GM15510 (cell line): ENCODE results near the gene RIMOC1.

Experiments used
- POLR2A ChIP-seq: IDR thresholded peaks from 3 replicates; pipeline ENCODE4 v1.6.1; 2011; ENCODE audit warnings: borderline replicate concordance; ENCODE audit not compliant: insufficient read length; ENCODE audit errors: extremely low read depth

RIMOC1 gene

DNA sequence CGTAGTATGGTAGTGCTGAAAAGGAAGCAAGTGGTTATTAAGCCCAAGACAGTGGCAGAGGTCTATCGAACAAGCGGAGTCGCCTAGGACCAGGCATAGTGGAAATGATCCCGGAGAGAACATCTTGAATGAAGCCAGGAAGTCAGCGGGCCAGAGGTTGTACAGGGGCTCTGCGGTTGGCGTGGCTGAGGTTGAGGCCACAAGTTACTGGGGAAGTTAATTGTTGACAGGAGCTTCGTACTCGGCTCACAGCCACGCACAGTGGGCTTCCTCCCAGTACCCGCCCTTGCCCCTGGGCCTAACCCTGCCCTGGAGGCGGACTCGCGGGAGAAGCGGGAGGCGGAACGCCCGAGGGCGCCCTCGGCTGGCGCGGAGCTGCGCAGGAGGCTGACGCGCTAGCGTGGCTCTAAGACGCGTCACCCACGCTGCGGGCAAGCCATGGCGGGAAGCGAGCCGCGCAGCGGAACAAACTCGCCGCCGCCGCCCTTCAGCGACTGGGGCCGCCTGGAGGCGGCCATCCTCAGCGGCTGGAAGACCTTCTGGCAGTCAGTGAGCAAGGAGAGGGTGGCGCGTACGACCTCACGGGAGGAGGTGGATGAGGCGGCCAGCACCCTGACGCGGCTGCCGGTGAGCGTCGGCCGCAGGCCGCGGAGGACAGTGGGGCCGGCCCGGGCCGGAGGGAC is 20.9 kb downstream of the RIMOC1 start, which contains the start of gene FBXO4:
FBXO4 (plus strand) TSS at position 410 of the 683 bp plus-strand sequence; CDS start at position 439, 29 bp downstream.
- peak; percentile 70 for TF ChIP-seq POLR2A

DNA sequence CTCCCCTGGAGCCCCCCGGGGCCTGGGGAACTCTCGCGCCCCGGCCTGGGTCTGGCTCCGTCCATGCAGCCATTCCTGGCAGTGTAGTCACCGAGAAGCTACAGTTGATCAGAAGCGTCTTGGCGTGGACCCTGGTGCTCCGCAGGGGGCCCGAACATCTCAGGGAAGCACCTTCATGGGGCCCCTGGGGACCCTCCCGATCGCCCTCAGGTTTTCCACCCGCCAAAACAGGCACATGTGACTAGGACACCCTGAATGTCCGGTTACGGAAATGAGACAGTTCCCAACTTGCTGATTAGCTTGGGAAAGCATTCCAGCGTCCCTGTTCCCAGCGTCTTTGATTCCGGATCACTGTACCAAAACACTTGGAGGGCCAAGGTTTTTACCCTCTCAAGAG is 21.4 kb downstream of the RIMOC1 start:
- no peak for TF ChIP-seq POLR2A

DNA sequence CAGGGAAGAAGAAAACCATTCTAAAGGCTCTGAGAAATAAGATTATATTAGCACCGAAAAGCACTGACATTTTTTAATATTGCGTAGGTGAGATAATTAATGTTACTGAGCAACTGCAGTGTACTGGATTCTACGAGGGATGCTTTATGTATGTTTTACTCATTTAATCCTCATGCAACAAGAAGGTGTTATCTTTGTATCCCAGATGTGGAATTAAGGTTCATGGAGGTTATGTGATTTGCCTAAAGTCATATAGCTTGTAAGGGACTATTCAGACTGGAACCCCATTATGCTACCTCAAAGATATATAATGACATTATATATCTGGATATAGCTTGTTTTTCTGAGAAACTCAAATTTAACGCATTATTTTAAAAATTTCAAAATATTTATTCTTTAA is 23.5 kb downstream of the RIMOC1 start:
- TF ChIP-seq POLR2A: no peak

DNA sequence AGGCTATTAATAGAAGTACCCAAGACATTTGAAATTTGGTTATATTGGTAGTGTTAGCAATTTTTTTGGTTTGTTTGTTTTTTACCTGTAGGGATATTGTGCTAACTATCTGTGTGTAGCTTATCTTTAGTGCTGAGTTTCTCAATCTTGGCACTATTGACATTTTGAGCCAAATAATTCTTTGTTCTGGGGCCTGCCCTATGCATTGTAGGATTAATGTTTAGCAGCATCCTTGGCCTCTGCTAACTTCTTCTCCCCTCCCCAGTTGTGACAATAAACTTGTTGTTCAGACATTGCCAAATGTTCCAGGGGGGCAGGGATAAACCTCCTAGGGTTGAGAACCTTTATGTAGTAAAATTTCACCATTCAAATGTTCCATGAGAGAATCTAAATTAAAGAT is 24.9 kb downstream of the RIMOC1 start:
- TF ChIP-seq POLR2A: no peak

DNA sequence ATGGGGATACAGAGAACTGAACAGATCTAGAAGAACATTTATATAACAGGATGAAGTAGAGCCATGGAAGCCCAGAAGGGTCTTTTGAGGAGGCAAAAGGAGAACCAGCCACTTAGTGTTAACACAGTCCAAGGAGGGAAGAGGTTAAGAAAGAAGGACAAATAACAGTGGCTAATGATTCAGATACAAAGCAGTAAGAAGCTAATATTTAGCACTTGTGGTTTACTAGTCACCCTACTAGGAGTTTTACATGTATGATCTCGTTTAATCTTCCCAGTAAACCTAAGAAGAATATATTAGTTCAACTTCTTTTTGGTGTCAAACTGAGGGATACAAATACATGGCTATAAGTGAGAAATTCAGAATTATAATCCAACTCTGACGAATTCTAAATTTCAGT is 28.6 kb downstream of the RIMOC1 start:
- no peak for TF ChIP-seq POLR2A

DNA sequence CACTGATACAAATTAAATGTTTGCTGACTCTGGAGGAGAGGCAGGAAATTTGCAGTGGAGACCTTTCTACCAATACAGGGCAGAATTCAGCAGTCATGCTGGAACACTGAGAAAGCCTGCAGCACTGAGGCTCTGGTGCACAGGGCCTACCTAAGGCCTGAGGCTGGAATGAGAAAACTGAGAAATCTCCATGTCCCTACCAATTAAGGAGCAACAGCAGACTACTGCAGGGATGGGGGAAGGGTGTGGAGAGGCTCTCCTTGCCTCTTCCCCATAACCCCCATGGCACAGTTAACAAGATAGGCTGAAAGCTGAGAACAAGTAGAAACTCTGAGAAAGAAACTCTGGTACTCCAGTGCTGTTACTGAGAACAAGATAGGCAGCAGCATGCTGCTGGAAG is 31.4 kb downstream of the RIMOC1 start:
- no peak for TF ChIP-seq POLR2A

DNA sequence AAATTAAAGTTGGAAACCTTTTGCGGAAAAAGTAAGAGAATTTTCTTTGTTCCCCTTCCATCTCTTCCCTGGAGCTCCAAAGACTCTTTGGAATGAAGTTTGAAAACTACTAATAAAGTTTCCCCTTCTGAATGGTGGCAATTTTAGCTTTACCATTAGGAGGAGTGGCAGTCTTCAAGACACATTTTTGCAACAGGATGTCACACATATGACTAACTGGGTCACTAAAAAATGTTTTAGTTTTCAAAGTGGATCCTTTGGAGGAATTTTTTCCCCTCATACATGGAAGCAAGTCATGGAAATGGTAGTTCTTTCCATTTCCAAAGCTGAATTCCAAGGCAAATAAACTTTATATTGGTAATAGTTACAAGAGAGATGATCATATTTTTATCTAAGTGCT is 36.5 kb downstream of the RIMOC1 start:
- no peak for TF ChIP-seq POLR2A

DNA sequence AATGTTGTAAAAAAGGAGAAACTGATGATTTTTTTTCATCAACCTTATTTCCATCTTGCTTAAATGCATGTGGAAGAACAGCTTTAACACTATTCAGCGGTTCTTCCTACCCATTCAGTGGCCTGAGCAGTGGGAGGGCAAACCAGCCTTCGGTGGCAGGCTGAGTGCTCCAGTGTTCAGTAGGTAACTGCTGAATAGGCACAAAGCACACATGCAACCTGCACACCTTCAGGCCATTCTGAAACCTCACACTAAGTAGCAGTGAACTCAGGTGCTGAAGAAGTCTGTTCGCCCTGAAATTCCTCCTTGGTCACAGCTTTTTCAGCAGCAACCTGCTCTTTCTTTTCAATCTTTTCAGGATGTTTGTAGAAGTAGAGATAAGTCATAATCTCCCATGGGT is 47.1 kb downstream of the RIMOC1 start:
- TF ChIP-seq POLR2A: no peak
